Mesothelial cell of epicardium (in vitro differentiated cells): ENCODE measurements around the gene DLGAP3. TPM values are rescaled to one million over a fixed set of nuclear protein-coding genes. Genes with fewer than 3 reads are reported as not detected.

Experiments used
- DNase-seq, 2 experiments: peaks; one replicate each; pipeline ENCODE4 v3.0.0; 2021; ENCODE audit warnings: low spot score in 2 of 2; ENCODE audit not compliant: unreplicated experiment in 2 of 2
- H3K27ac Mint-ChIP-seq: 2 replicates; pipeline ENCODE4 v1.8.0; 2021; ENCODE audit warnings: mixed read lengths
- H3K27me3 Mint-ChIP-seq: 2 replicates; pipeline ENCODE4 v1.8.0; 2021; ENCODE audit warnings: low read depth, mixed read lengths
- H3K36me3 Mint-ChIP-seq: 2 replicates; pipeline ENCODE4 v1.8.0; 2021; ENCODE audit warnings: mixed read lengths
- H3K4me1 Mint-ChIP-seq: 2 replicates; pipeline ENCODE4 v1.8.0; 2021; ENCODE audit warnings: mixed read lengths
- H3K4me3 Mint-ChIP-seq: 2 replicates; pipeline ENCODE4 v1.8.0; 2021; ENCODE audit warnings: mild to moderate bottlenecking, moderate library complexity, mixed read lengths
- H3K9me3 Mint-ChIP-seq: 2 replicates; pipeline ENCODE4 v1.8.0; 2021; ENCODE audit warnings: mixed read lengths
- CTCF ChIP-seq: fragments of 200-600 bp; sonication (generic); IDR thresholded peaks from one replicate; pipeline ENCODE4 v1.5.0; 2021; ENCODE audit warnings: antibody characterized with exemption; ENCODE audit not compliant: unreplicated experiment
- total RNA-seq: library from RNA; stranded (reverse); gene quantifications from 3 replicates; pipeline ENCODE4 v1.2.1, GENCODE V29; 2021

The DLGAP3 gene
- total RNA-seq, 1 donor from 2014 or later = 0.27 TPM

- Mint-ChIP-seq H3K4me1 (peaks cover 5% of the 10 kb centered on the region), H3K36me3 (no peaks in the 10 kb centered on the region), H3K27ac (no peak overlapping the region), H3K27me3 (peaks cover 87% of the 10 kb centered on the region), H3K4me3 (peak overlapping the region; percentile 51), H3K9me3 (peaks cover 3% of the 10 kb centered on the region)
- no peak for DNase-seq
- no peak for TF ChIP-seq CTCF
Measured at GRCh38 chr1:34929853-34930701, 627 bp upstream of the DLGAP3 start.

GRCh38 chr1:34928699-34929496 is 552 bp downstream of the DLGAP3 start:
- Mint-ChIP-seq H3K4me1 (peaks cover 5% of the 10 kb centered on the region), H3K27me3 (peaks cover 87% of the 10 kb centered on the region), H3K4me3 (peak overlapping the region; percentile 65), H3K27ac (no peak overlapping the region), H3K9me3 (no peaks in the 10 kb centered on the region), H3K36me3 (no peaks in the 10 kb centered on the region)
- no peak for TF ChIP-seq CTCF
- DNase-seq = no peak

- no peaks in the 10 kb centered on the region for H3K36me3 Mint-ChIP-seq
- no peaks in the 10 kb centered on the region for H3K9me3 Mint-ChIP-seq
- peaks cover 87% of the 10 kb centered on the region for H3K27me3 Mint-ChIP-seq
- H3K4me3 Mint-ChIP-seq = peak overlapping the region; percentile 65
- DNase-seq = no peak
- no peak for TF ChIP-seq CTCF
- peaks cover 5% of the 10 kb centered on the region for H3K4me1 Mint-ChIP-seq
- no peak overlapping the region for H3K27ac Mint-ChIP-seq
Measured at GRCh38 chr1:34928066-34928696, 1.3 kb downstream of the DLGAP3 start.

GRCh38 chr1:34927316-34927715 is 2.1 kb downstream of the DLGAP3 start:
- no peak for TF ChIP-seq CTCF
- Mint-ChIP-seq H3K4me3 (no peak overlapping the region), H3K4me1 (peaks cover 5% of the 10 kb centered on the region), H3K27ac (no peak overlapping the region), H3K36me3 (no peaks in the 10 kb centered on the region), H3K9me3 (no peaks in the 10 kb centered on the region), H3K27me3 (peaks cover 87% of the 10 kb centered on the region)
- DNase-seq = no peak

- H3K4me1 Mint-ChIP-seq = peaks cover 5% of the 10 kb centered on the region
- no peak for TF ChIP-seq CTCF
- H3K36me3 Mint-ChIP-seq = no peaks in the 10 kb centered on the region
- peaks cover 87% of the 10 kb centered on the region for H3K27me3 Mint-ChIP-seq
- no peak for DNase-seq
- H3K4me3 Mint-ChIP-seq = no peak overlapping the region
- no peaks in the 10 kb centered on the region for H3K9me3 Mint-ChIP-seq
- no peak overlapping the region for H3K27ac Mint-ChIP-seq
Measured at GRCh38 chr1:34926894-34927293, 2.6 kb downstream of the DLGAP3 start.
